Activated CD4-positive, alpha-beta T cell treated with anti-CD3 and anti-CD28 coated beads, Interleukin-2, amount 10 ng/mL, durations not matched to agents 24 days and 14 days (primary cell): ENCODE measurements around the gene OR5B17. TPM values are rescaled to one million over a fixed set of nuclear protein-coding genes. Genes with fewer than 3 reads are reported as not detected.

ENCODE experiments used
- total RNA-seq: library from RNA; stranded (reverse); gene quantifications from 2 replicates; pipeline ENCODE4 v1.2.3, GENCODE V29; 2022

Gene OR5B17
- total RNA-seq, 1 donor from 2014 or later, result not detected

Other genes with a start within 250 kb of the OR5B17 start
- gene OR9I1, start 233.5 kb downstream of the OR5B17 start, total RNA-seq, result not detected in 2 replicates
- gene OR9Q2, start 170.0 kb downstream of the OR5B17 start, total RNA-seq, result not detected in 2 replicates
- not detected in 2 replicates for gene OR1S2, start 154.9 kb downstream of the OR5B17 start, total RNA-seq
- not detected in 2 replicates for gene OR1S1, start 146.3 kb downstream of the OR5B17 start, total RNA-seq
- not detected in 2 replicates for gene OR10Q1, start 130.2 kb downstream of the OR5B17 start, total RNA-seq
- not detected in 2 replicates for gene OR10W1, start 90.8 kb downstream of the OR5B17 start, total RNA-seq
- gene OR5B3, start 47.8 kb upstream of the OR5B17 start, total RNA-seq, result not detected in 2 replicates
- not detected in 2 replicates for gene OR5B2, start 69.1 kb upstream of the OR5B17 start, total RNA-seq
- not detected in 2 replicates for gene OR5B12, start 83.2 kb upstream of the OR5B17 start, total RNA-seq
- gene OR5B21, start 149.0 kb upstream of the OR5B17 start, total RNA-seq, result not detected in 2 replicates
- gene LPXN, start 216.8 kb upstream of the OR5B17 start, total RNA-seq, result 86.3 and 86.7 TPM in 2 replicates
- 57.4 and 58.3 TPM in 2 replicates for gene ZFP91, start 220.0 kb upstream of the OR5B17 start, total RNA-seq